Dermis lymphatic vessel endothelial cell (primary cell): ENCODE results near the gene MYLK4. TPM values are rescaled to one million over a fixed set of nuclear protein-coding genes. Genes with fewer than 3 reads are reported as not detected.

ENCODE experiments used
- total RNA-seq: library from RNA; depleted of rRNA; stranded (reverse); fragments of >200 nt; gene quantifications from 2 replicates; pipeline ENCODE4 v1.2.1, GENCODE V29; 2014

Gene MYLK4
- 0.60 and 0.87 TPM in 2 replicates for total RNA-seq

DNA sequence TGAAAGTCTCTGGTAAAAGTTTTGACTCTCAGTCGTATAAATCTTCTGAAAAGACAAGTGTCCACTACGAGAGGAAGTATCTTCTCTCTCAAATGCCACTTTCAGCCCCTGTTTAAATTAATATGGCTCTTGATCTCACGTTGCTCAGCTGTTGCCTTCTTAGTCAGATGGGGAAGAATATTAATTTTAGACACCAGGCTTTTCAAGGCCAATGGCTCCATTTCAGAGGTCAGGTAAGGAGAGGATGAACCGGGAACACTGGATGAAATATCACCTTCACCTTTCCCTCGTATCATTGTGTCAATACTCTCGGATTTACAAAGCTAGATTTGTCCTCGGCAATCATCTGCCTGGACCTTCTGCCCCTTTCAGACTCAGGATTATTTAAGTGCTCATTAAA is at the start of gene MYLK4:
Gene MYLK4 (minus strand): TSS at position 91 of the 400 bp plus-strand sequence. CDS start 1,628 bp downstream, outside the sequence.

DNA sequence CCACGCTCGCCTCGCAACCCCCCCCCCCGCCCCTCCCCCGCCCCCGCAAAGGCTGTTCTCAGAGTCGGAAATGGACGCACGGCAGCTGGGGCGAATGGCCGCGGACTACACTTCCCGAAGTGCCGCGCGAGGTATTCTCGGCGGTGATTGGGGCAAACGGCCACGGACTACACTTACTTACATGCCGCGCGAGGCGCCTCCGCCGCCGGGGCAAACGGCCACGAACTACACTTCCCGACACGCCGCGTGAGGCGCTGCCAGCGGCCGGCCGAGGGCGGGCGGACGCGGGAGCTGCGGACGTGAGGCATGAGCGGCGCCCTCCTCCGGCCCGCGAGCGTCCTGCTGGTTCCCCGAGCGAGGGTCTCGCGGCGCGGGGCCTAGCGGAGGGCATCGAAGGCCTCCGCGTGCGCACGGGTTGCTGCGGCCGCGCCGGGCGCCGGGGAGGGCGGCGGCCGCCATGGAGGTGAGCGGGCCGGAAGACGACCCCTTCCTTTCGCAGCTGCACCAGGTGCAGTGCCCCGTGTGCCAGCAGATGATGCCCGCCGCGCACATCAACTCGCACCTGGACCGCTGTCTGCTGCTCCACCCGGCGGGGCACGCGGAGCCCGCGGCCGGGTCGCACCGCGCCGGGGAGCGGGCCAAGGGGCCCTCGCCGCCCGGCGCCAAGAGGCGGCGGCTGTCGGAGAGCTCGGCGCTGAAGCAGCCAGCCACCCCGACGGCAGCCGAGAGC is 14.6 kb upstream of the MYLK4 start, which contains the start of gene WRNIP1:
Gene WRNIP1 (plus strand): TSS at position 228 of the 730 bp plus-strand sequence. CDS start 230 bp downstream, at position 458.

Other genes starting within 250 kb of the MYLK4 start
- gene WRNIP1, start 14.5 kb upstream of the MYLK4 start, total RNA-seq: 43.5 and 50.3 TPM in 2 replicates
- 12.8 and 24.2 TPM in 2 replicates for gene SERPINB1, start 90.9 kb upstream of the MYLK4 start, total RNA-seq
- gene SERPINB9, start 152.4 kb upstream of the MYLK4 start, total RNA-seq: 102 and 139 TPM in 2 replicates
- 96.1 and 114 TPM in 2 replicates for gene SERPINB6, start 220.6 kb upstream of the MYLK4 start, total RNA-seq
- 14.6 and 19.7 TPM in 2 replicates for gene NQO2, start 249.0 kb upstream of the MYLK4 start, total RNA-seq